Measurements from ENCODE around the gene PREX1. TPM values are rescaled to one million over a fixed set of nuclear protein-coding genes. Genes with fewer than 3 reads are reported as not detected.
A peak's percentile ranks its signal among the peaks of the same experiment; 100 is the strongest.

PREX1 gene
- total and polyA plus RNA-seq, 12 donors: 10.1 to 85.1 (median 42.9) TPM

GRCh38 chr20:48708630-48709029, 119.2 kb downstream of the PREX1 start:
- Histone ChIP-seq H3K27me3 (no peaks in the 10 kb centered on the region), H3K4me3 (no peak overlapping the region), H3K36me3 (replicated peaks in 1 of 2) (no peaks in the 10 kb centered on the region), H3K27ac (no peak overlapping the region), H3K9me3 (replicated peaks in 1 of 3) (no peaks in the 10 kb centered on the region), H3K4me1 (replicated peaks in 1 of 2) (peaks cover under 1 to 19% of the 10 kb centered on the region in 2 donors)
- intact Hi-C loops (cut with DNase I): no loop called here
- DNase-seq: no peak
- TF ChIP-seq POLR2A (IDR thresholded peaks at IDR 0.05) (no peak), CTCF (IDR thresholded peaks at IDR 0.05) (no peak)
- 77 to 83% (median 80%) methylated on average over 11 of the region's 11 CpGs for WGBS, 4 donors

- intact Hi-C loops (cut with DNase I): no loop called here
- Histone ChIP-seq H3K36me3 (replicated peaks in 1 of 2) (no peaks in the 10 kb centered on the region), H3K9me3 (replicated peaks in 1 of 3) (no peaks in the 10 kb centered on the region), H3K4me1 (replicated peaks in 1 of 2) (peaks cover 5 to 24% of the 10 kb centered on the region in 2 donors), H3K27ac (no peak overlapping the region), H3K27me3 (no peaks in the 10 kb centered on the region), H3K4me3 (no peak overlapping the region)
- WGBS, 4 donors: 92 to 95% (median 94%) methylated on average over 7 of the region's 7 CpGs
- TF ChIP-seq CTCF (IDR thresholded peaks at IDR 0.05): no peak
- TF ChIP-seq POLR2A (IDR thresholded peaks at IDR 0.05): no peak
- DNase-seq: peak in 1 of 7 donors; percentile 6
Measured at GRCh38 chr20:48708116-48708515, 119.7 kb downstream of the PREX1 start.

GRCh38 chr20:48706710-48707365, 121.0 kb downstream of the PREX1 start:
- TF ChIP-seq CTCF (IDR thresholded peaks at IDR 0.05): no peak
- TF ChIP-seq POLR2A (IDR thresholded peaks at IDR 0.05): no peak
- intact Hi-C loops (cut with DNase I): no loop called here
- no peaks in the 10 kb centered on the region for H3K27me3 ChIP-seq
- no peak overlapping the region for H3K4me3 ChIP-seq
- no peak for DNase-seq
- H3K36me3 ChIP-seq (replicated peaks in 1 of 2): no peaks in the 10 kb centered on the region
- no peaks in the 10 kb centered on the region for H3K9me3 ChIP-seq (replicated peaks in 1 of 3)
- peak overlapping the region in 2 of 5 donors; percentile 26 to 59 for H3K27ac ChIP-seq
- 61 to 81% (median 72%) methylated on average over 12 of the region's 12 CpGs for WGBS, 4 donors
- H3K4me1 ChIP-seq (replicated peaks in 1 of 2): peaks cover 5 to 27% of the 10 kb centered on the region in 2 donors

- no peak for TF ChIP-seq CTCF (IDR thresholded peaks at IDR 0.05)
- no peak for TF ChIP-seq POLR2A (IDR thresholded peaks at IDR 0.05)
- Histone ChIP-seq H3K27ac (peak overlapping the region in 2 of 5 donors; percentile 26 to 59), H3K4me3 (no peak overlapping the region), H3K27me3 (no peaks in the 10 kb centered on the region), H3K9me3 (replicated peaks in 1 of 3) (no peaks in the 10 kb centered on the region), H3K36me3 (replicated peaks in 1 of 2) (no peaks in the 10 kb centered on the region), H3K4me1 (replicated peaks in 1 of 2) (peaks cover 5 to 27% of the 10 kb centered on the region in 2 donors)
- intact Hi-C loops (cut with DNase I): no loop called here
- DNase-seq: no peak
- 91 to 100% (median 97%) methylated on average over 2 of the region's 2 CpGs for WGBS, 4 donors
Measured at GRCh38 chr20:48706116-48706656, 121.6 kb downstream of the PREX1 start.

Data from adrenal gland (tissue), 12 donors.